IPS-11a (cell line): ENCODE data around the gene NUP133.
"Not testable (repeated sequence)": the region's sequence is repeated elsewhere in the genome, so short reads cannot be mapped to it uniquely, and the experiment has no call there.

Experiments used
- H3K4me3 ChIP-seq: one replicate; pipeline ENCODE4 v1.5.1; 2013; ENCODE audit warnings: low read depth, low read length, control low read depth

Gene NUP133

GRCh38 chr1:229420765-229421164 is 87.4 kb downstream of the NUP133 start:
- H3K4me3 ChIP-seq: no peak overlapping the region

DNA sequence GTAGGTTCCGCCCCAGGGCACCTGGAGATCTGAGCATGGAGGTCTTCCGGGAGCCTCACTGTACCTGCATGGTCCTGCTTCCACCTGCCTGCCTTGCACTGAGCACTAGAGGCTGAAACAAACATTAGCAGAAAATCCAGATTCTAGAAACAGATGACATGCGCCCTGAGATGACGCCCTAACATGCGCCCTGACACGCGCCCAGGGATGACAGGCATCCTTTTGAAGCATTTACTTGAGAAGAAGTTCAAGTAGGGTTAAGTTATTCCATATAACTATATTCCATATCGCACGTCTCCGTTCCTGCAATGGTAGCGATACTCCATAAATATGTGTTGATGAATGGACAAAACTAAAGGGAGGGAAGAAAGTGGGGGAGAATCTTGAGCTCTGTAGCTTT is 87.9 kb downstream of the NUP133 start:
- no peak overlapping the region for H3K4me3 ChIP-seq

DNA sequence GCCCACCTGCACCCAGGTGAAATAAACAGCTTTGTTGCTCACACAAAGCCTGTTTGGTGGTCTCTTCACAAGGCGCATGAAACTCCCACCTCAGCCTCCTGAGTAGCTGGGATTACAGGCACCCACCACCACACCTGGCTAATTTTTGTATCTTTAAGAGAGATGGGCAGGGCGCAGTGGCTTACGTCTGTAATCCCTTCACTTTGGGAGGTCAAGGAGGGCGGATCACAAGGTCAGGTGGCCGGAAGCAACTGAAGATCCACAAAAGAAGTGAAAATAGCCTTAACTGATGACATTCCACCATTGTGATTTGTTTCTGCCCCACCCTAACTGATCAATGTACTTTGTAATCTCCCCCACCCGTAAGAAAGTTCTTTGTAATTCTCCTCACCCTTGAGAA is 89.6 kb downstream of the NUP133 start:
- not testable (repeated sequence) for H3K4me3 ChIP-seq

GRCh38 chr1:229412810-229413209 is 95.3 kb downstream of the NUP133 start:
- H3K4me3 ChIP-seq: not testable (repeated sequence)

DNA sequence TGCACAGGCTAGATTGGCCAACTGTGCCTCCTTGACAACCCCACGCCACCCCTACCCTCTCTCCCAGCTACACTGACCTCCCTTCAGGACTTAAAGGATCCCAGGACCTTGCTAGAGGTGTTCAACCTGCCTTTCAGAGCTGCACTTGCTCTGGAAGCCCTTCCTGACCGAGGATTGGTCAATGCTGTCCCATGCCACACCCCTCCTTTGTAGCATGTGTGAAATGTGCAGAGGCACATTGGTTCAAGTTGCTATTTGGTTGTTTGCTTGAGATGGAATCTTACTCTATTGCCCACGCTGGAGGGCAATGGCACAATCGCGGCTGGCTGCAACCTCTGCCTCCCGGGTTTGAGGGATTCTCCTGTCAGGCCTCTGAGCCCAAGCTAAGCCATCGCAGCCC is 96.1 kb downstream of the NUP133 start:
- no peak overlapping the region for H3K4me3 ChIP-seq

- H3K4me3 ChIP-seq: no peak overlapping the region
These were observed 96.6 kb downstream of the NUP133 start for GRCh38 chr1:229411434-229412055.

- no peak overlapping the region for H3K4me3 ChIP-seq
These were observed 97.3 kb downstream of the NUP133 start for GRCh38 chr1:229410692-229411433.

DNA sequence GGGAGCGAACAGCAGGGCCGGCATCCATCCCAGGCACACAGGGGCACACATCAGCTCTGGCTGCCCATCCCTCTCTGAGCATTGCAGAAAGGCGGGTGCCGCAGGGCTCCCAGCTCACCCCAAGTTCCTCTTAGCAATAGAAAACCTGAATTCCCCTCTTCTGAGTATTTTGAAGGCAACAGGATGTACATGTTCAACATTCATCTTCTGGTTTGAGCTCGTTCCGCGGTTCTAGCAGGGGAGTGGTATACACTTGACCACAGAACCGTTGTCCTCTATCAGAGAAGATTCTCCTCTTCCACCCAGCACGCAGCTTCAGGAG is 97.8 kb downstream of the NUP133 start:
- no peak overlapping the region for H3K4me3 ChIP-seq

DNA sequence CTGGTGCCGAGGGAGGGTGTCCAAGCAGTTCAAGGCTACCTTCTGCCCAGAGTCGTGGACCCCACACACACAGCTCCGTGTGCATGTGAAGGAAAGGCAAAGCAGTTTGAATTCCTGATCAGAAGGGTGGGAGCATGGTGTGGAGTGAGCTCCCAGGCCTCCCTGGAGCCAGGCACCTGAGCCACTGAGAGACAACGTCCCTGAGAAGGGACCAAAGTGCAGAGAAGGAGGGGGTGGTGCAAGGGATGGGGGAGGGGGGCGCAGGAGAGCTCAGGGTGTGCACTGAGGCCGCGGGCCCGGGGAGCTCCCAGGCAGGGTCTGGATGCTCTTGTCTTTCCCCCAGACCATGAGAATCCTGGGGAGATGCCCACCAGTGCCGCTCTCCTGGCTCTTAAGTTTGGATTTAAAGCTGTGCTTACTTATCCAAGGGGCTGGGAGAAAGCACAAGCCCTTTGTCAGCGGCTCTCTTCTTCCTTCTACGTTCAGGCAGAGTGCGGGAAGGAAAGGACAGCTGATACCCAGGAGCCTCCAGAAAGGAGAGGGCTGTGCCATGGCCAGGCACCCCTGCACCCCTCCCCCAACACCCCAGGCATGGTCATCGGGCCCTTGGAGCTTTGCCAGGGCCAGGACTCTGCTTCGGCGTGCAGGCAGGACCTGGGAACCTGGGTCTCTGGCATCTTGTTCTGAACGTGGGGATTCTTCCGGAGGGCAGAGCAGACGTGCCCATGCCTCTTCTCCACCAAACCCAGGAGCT is 98.3 kb downstream of the NUP133 start:
- no peak overlapping the region for H3K4me3 ChIP-seq

DNA sequence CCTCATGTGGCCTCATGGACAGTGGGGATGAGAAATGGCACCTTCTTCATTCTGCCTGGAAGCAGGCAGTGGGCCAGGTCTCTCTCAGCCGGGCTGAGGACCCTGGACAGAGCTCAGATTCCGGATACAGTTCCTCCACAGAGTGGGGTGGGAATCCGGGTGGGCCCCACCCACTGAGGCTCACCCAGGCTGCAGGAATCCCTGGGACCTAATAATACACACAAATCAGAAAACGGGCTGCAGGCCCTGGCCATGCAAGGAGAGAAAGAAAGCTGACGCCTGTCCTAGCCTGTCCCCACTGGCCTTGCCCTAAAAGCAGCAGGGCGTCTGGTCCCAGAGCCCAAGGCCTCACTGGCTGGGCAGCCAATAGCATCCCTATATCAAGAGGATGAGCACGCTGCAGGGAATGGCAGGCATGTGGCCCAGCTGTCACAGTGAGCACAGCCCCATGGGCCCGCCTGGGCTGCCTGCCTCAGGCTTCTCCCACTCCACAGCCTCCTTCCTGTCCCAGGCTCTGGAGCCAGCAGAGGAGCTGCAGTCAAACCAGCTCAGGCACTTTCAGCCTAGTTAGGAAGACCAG is 99.6 kb downstream of the NUP133 start:
- H3K4me3 ChIP-seq: no peak overlapping the region

GRCh38 chr1:229407206-229408026 is 100.7 kb downstream of the NUP133 start:
- peak overlapping the region; percentile 31 for H3K4me3 ChIP-seq

DNA sequence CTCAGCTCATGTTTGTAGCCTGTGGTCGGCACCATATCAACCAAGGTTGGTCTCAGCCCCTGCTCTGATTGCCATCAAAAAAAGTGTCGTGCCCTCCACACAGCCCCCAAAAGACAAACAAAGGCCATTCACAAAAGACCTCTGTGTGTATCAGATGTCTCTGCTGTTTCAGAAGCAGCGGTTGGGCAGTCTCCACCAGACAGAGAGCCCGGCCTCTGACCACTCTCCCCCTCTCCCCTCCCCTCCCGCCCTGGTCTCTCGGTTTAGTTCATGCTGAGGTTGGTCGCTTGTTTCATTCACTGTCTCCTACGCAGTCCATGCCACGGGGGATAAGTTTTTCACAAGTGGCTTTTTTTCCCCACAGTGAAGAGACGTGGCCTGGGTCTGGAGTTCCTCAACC is 101.3 kb downstream of the NUP133 start:
- peak overlapping the region; percentile 31 for H3K4me3 ChIP-seq

DNA sequence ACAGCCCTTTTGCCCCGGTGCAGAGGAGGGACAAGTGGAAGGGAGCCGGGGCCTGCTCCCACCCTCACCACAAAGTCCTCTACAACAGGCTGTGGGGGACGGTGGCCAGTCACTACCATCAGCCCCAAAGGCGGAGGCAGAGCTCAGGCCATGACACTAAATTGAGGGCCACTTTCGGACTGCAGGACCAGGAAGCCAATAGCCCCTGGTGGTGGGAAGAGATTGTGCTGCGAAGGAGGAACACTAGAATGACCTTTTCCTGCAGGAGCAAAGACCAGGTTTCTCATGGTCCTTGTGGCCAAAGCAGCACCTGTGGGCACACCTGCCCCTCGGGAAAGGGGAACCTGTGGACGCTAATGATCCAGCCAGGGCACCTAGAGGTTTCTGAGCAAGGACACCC is 104.6 kb downstream of the NUP133 start:
- H3K4me3 ChIP-seq: no peak overlapping the region

GRCh38 chr1:229402993-229403392 is 105.1 kb downstream of the NUP133 start:
- H3K4me3 ChIP-seq: no peak overlapping the region

DNA sequence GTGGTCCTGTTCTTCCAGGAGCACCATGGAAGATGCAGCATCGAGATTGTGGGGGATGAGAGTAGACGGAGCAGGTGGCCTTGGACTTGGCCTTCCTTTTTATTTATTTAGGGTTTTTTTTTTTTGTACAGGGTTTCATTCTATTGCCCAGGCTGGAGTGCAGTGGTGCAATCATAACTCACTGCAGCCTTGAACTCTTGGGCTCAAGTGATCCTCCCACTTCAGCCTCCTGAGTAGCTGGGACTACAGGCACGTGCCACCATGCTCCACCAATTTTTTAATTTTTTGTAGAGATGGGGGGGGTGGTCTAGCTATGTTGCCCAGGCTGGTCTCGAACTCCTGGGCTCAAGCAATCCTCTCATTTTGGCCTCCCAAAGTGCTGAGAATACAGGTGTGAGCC is 105.8 kb downstream of the NUP133 start:
- H3K4me3 ChIP-seq: not testable (repeated sequence)

DNA sequence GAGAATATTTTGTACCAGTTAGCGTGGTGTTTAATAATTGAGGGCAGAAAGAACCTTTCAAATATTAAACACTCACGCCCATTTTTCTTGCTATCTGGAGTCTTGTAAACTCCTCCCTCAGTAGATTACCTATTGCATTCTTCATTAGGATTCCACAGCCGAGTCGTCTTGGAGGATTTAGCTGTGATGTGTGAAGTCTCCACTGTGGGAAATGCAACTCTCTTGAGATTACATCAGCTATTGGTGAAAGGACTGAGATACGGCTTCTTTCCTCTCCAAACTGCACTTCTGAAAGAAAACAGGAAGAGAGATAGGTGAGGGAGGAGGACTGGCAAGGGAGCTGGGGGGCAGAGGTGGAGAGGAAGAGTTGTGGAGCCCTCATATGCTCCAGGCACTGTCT is 110.4 kb downstream of the NUP133 start:
- H3K4me3 ChIP-seq: no peak overlapping the region

GRCh38 chr1:229396585-229397206 is 111.4 kb downstream of the NUP133 start:
- H3K4me3 ChIP-seq: no peak overlapping the region

GRCh38 chr1:229394517-229394916 is 113.6 kb downstream of the NUP133 start:
- H3K4me3 ChIP-seq: not testable (repeated sequence)

DNA sequence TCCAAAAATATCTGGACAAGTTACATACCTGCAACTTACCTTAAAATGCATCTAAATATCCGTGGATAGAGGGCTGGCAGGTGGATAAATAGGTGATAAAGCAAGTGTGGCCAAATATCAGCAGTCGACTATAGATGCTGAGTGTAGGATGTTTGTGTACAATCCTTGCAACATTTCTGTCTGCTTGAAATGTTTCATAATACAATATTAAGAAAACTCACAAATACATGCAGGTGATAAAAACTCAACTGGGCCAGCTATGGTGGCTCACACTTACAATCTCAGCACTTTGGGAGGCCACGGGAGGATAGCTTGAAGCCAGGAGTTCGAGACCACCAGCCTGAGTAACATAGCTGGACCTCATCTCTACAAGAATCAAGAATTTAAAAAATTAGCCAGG is 115.2 kb downstream of the NUP133 start:
- no peak overlapping the region for H3K4me3 ChIP-seq
